ENCODE measurements around the gene EYA3. TPM values are rescaled to one million over a fixed set of nuclear protein-coding genes. Genes with fewer than 3 reads are reported as not detected.

The EYA3 gene
- total and polyA plus RNA-seq, 7 donors = 3.6 to 15.3 (median 13.1) TPM

DNA sequence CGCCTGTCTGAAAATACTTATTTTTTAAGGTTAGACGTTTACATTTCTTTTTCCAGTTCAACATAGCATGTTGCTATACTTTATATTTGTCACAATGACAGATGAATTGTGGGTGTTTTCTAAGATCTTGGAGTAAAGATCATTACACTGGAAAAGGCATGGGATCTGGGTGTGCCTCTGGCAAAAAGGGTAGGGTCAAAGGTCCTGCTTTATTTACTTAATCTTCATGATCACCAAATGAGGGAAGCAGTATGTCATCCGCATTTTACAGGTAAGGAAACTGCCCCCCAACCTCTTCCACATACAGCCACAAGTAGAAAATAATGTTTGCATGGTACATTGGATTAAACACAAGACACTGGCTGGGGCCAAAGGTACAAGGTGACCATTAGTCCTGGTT lies 166.1 kb downstream of the EYA3 start:
- Histone ChIP-seq H3K4me3 (no peak overlapping the region), H3K27me3 (ENCODE audit: insufficient read depth in 3 of 3, low read length in 2 of 3) (no peaks in the 10 kb centered on the region), H3K9me3 (no peaks in the 10 kb centered on the region), H3K27ac (no peak overlapping the region), H3K4me1 (no peaks in the 10 kb centered on the region), H3K36me3 (ENCODE audit: insufficient read depth in 1 of 2, low read depth in 1 of 2) (no peaks in the 10 kb centered on the region)
- WGBS, 3 donors = 82 to 88% (median 87%) methylated on average over 3 of the region's 3 CpGs
- DNase-seq (no peak), ATAC-seq (no peak)
- intact Hi-C loops (cut with DNase I) = no loop called here
- TF ChIP-seq, protein P1, sequence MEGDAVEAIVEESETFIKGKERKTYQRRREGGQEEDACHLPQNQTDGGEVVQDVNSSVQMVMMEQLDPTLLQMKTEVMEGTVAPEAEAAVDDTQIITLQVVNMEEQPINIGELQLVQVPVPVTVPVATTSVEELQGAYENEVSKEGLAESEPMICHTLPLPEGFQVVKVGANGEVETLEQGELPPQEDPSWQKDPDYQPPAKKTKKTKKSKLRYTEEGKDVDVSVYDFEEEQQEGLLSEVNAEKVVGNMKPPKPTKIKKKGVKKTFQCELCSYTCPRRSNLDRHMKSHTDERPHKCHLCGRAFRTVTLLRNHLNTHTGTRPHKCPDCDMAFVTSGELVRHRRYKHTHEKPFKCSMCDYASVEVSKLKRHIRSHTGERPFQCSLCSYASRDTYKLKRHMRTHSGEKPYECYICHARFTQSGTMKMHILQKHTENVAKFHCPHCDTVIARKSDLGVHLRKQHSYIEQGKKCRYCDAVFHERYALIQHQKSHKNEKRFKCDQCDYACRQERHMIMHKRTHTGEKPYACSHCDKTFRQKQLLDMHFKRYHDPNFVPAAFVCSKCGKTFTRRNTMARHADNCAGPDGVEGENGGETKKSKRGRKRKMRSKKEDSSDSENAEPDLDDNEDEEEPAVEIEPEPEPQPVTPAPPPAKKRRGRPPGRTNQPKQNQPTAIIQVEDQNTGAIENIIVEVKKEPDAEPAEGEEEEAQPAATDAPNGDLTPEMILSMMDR (IDR thresholded peaks at IDR 0.05) = no peak

Other genes starting within 250 kb of the EYA3 start
- gene THEMIS2, start 216.1 kb downstream of the EYA3 start, total RNA-seq = 1 to 10 TPM; 3.7 to 5.1 (median 3.9) TPM
- 1 to 10 TPM; 1.5 to 6.1 (median 1.7) TPM for gene THEMIS2, start 216.1 kb downstream of the EYA3 start, polyA plus RNA-seq
- 10 to 100 TPM; 42.5 to 72.3 (median 47.7) TPM for gene RPA2, start 174.0 kb downstream of the EYA3 start, total RNA-seq
- gene RPA2, start 174.0 kb downstream of the EYA3 start, polyA plus RNA-seq = 10 to 100 TPM; 43.8 to 79.6 (median 71.5) TPM
- gene SMPDL3B, start 153.6 kb downstream of the EYA3 start, total RNA-seq = not detected
- under 1 TPM in 2 of 3 donors, not detected in 1; 0.03 to 0.05 TPM for gene SMPDL3B, start 153.6 kb downstream of the EYA3 start, polyA plus RNA-seq
- gene XKR8, start 128.6 kb downstream of the EYA3 start, total RNA-seq = 1 to 10 TPM; 3.8 to 5.8 (median 4.3) TPM
- 1 to 10 TPM; 3.3 to 5.2 (median 4.5) TPM for gene XKR8, start 128.6 kb downstream of the EYA3 start, polyA plus RNA-seq
- 1 to 10 TPM in 3 of 4 donors, under 1 TPM in 1; 0.92 to 1.4 (median 1.2) TPM for gene PTAFR, start 88.1 kb upstream of the EYA3 start, total RNA-seq
- gene PTAFR, start 88.1 kb upstream of the EYA3 start, polyA plus RNA-seq = under 1 TPM; 0.31 to 0.90 (median 0.49) TPM
- gene DNAJC8, start 144.4 kb upstream of the EYA3 start, total RNA-seq = 10 to 100 TPM; 46.6 to 64.0 (median 53.5) TPM
- 100 to 1,000 TPM in 1 of 3 donors, 10 to 100 TPM in 2; 67.8 to 116 (median 85.5) TPM for gene DNAJC8, start 144.4 kb upstream of the EYA3 start, polyA plus RNA-seq
- 100 to 1,000 TPM; 124 to 295 (median 217) TPM for gene ATP5IF1, start 147.5 kb upstream of the EYA3 start, total RNA-seq
- gene ATP5IF1, start 147.5 kb upstream of the EYA3 start, polyA plus RNA-seq = 100 to 1,000 TPM; 125 to 332 (median 293) TPM
- gene SESN2, start 170.9 kb upstream of the EYA3 start, total RNA-seq = 10 to 100 TPM in 3 of 4 donors, 1 to 10 TPM in 1; 8.1 to 25.5 (median 12.2) TPM
- 10 to 100 TPM in 2 of 3 donors, 1 to 10 TPM in 1; 9.1 to 34.9 (median 12.4) TPM for gene SESN2, start 170.9 kb upstream of the EYA3 start, polyA plus RNA-seq
- gene MED18, start 240.4 kb upstream of the EYA3 start, total RNA-seq = 10 to 100 TPM in 3 of 4 donors, 1 to 10 TPM in 1; 9.8 to 12.5 (median 11.7) TPM
- gene MED18, start 240.4 kb upstream of the EYA3 start, polyA plus RNA-seq = 10 to 100 TPM in 2 of 3 donors, 1 to 10 TPM in 1; 6.6 to 20.5 (median 17.7) TPM

Measured in psoas muscle (tissue), 8 donors.